GM12892 (cell line): ENCODE measurements around the gene TPRX1.

Experiments used
- POLR2A ChIP-seq: IDR thresholded peaks from 2 replicates; pipeline ENCODE4 v1.6.1; 2011; ENCODE audit warnings: low read depth, low read length, control low read depth
- POLR2AphosphoS5 ChIP-seq: IDR thresholded peaks from 2 replicates; pipeline ENCODE4 v1.6.1; 2011; ENCODE audit warnings: low read depth, low read length, control low read depth
- TAF1 ChIP-seq: IDR thresholded peaks from 2 replicates; pipeline ENCODE4 v1.6.1; 2011; ENCODE audit warnings: low read depth, mild to moderate bottlenecking, control low read depth, low read length, borderline replicate concordance

DNA sequence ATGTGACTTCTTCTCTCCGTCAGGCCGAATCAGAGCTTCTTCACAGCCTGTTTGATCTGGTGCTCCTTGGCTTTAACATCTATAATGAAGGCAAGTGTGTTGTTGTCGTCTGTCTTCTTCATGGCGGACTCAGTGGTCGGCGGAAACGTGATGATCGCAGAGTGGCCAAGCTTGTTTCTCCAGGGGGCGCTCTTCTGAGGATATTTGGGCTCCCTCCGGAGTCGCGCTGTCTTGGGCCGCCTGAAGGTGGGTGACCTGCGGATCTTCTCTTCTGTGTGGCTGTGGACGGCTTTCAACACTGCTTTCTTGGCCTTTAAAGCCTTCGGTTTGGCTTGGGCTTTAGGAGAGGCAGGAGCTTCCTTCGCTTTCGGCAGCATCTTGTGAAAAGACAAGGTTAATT is 9.8 kb downstream of the TPRX1 start:
- TF ChIP-seq POLR2AphosphoS5, result no peak
- no peak for TF ChIP-seq POLR2A
- TF ChIP-seq TAF1, result no peak
